Activated CD4-positive, alpha-beta T cell treated with anti-CD3 and anti-CD28 coated beads, Interleukin-2, amount 50 U/mL, for 48 hours (primary cell): Measurements from ENCODE around the gene ZDBF2.
"Not testable (repeated sequence)": the region's sequence is repeated elsewhere in the genome, so short reads cannot be mapped to it uniquely, and the experiment has no call there.

ENCODE experiments used
- DNase-seq, 2 experiments: peaks; one replicate each; pipeline ENCODE4 v3.0.0-alpha.2; 2020

The ZDBF2 gene

DNA sequence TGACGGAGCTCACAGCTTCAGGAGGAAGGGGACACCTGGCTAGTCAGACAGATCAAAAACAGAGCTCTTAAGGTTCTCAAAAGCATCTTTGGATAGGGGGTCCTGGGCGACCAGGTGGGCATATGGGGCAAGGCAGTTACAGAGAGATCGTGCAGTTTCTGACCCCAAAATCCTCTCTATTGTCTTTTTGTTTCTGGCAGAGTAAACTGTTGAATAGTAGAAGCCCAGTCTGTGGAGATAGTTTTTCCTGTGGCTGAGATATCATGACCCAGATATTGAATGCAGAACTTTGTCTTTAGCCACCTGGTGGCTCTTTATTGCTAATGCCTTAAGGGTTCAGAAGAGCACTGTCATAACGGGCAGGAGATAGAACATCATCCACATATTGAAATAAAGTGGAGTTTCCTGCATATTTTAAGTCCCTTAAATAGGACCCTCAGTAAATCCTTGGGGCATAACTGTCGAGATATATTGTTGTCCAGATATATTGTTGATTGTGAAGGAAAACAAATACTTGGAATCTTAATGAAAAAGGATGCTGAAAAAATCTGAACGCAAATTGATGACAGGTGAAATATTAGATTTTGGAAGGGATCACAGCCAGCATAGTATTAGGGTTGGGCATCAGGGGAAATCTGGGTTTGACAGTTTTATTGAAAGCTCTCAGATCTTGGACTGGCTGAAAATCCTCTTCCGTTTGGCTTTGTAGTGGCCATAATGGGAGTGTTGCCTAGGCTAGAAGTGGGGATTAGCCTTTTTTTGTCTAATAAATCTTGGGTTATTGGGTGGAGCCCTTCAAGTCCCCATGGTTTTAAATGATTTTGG, 14.1 kb upstream of the ZDBF2 start:
- DNase-seq, result no peak

DNA sequence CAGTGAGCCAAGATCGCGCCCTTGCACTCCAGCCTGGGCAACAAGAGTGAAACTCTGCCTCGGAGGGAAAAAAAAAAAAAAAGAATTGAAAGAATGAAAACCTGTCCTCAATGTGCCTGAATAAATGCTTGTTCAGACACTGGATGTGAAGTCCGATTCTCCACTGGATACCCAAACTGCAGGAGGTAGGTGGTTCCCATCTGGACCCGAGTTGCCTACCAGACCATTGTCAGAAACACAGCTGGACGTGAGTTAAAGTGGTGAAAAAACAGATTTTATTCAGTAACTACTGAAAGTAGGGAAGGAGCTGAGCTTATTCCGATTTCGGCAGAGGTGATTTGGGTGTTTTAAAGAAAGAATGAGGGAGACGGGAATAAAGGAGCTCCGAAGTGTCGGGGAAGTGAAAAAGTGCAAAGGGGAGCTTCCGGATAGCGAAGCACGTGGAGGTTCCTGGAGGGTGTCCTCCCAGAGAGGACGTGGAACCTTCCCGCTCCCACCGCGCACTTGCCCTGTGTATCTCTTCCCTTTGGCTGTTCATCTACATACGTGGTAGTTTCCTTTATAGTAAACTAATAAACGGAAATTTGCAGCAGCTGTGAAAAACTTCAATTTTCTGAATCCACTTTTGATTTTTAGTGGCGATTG, 10.4 kb upstream of the ZDBF2 start:
- no peak for DNase-seq

DNA sequence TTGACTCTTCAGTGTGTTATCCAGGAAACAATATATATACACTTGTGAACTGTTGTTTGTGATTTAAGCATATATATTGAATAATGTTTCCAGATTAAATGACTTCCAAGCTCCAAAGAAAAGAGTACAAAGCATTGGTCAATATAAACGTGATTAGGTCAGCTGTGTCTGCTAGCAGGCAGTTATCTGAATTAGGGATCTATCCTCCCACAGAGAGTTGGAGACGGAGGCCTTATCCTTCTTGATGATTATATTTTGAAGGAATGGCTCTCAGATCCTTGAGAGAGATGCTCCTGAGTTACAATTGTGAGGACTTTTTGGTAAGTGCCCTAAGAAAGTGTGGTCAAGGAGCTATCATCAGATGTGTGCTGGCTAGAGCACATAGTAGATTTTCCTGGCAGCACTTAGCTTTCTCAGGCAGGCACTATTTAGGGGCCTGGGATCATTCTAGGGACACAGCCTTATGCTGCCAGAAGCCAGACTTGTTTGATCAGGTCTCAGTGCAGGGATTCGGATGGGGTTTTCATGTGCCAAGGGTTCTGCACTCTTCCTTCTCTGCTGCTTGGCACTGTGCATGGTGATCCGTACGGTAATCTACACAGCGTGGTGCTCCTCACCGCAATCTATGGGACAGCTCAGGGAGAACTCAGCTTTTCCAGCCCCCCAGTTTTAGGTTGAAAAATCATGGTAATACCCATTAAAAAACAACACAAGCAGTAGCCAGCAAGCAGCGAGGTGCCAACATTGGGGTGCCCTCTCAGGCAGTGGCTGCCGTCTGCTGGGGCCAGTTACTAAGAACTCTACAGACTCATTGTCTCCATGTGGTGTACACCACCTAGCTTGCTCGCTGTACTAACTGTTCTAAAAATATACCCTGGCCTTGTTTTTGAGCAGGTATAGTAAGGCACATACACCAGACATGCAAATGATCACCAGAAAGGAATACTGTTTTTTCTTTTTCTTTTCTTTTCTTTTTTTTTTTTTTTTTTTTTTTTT, 8.0 kb upstream of the ZDBF2 start:
- DNase-seq, result no peak

DNA sequence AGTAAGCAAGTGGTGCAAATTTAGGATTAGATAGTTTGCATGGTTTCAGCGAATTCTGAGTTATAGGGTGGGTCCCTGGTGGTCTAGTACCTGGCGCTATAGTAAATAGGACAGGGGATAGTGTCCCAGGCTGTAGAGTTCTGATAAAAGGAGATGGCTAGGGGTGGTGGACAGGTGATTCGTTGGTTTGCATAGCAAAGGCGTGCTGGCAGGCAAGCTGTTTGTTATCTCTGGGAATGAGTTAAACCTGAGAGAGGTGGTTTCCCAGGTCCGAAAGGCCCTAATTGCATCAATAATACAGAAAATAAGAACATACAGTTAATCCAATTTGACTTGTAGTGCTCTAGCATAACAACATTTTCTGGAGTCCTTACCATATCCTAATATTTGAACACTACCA, 6.9 kb upstream of the ZDBF2 start:
- no peak for DNase-seq

DNA sequence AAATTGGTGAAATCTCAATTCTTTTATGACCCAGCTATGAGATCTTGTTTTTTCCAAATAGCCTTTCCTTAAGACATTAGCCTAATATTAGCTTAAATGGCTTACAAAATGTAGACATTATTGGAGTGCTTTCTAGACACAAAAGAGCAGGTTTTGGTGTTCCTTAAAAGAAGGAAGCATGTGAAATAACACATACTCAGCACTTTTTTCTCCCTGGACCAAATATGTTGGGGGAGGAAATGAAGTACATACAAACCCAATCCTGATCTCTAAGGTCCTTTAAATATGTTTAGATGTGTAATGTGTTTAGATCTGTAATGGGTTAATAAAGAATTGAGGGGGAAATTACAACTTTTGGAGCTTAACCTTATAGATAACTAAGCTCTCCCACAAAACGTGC, 3.4 kb upstream of the ZDBF2 start:
- DNase-seq, result no peak

DNA sequence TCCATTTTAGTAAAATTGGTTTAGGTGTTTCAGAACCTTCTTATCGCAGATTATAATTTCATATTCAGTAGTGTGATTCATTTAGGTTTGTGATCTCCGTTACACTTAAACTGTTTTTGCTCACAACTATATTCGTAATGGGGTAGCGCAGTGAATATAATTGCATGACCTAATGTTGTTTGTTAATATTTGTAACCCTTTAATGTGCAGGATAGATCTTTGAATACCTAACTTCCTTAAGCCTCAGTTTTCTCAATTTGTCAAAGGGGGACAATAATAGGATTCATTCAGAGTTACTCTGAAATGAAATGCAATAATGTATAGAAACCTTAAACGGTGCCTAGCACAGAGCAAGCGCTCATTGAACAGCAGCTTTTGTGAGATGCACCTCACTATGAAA, 558 bp upstream of the ZDBF2 start:
- DNase-seq, result no peak

DNA sequence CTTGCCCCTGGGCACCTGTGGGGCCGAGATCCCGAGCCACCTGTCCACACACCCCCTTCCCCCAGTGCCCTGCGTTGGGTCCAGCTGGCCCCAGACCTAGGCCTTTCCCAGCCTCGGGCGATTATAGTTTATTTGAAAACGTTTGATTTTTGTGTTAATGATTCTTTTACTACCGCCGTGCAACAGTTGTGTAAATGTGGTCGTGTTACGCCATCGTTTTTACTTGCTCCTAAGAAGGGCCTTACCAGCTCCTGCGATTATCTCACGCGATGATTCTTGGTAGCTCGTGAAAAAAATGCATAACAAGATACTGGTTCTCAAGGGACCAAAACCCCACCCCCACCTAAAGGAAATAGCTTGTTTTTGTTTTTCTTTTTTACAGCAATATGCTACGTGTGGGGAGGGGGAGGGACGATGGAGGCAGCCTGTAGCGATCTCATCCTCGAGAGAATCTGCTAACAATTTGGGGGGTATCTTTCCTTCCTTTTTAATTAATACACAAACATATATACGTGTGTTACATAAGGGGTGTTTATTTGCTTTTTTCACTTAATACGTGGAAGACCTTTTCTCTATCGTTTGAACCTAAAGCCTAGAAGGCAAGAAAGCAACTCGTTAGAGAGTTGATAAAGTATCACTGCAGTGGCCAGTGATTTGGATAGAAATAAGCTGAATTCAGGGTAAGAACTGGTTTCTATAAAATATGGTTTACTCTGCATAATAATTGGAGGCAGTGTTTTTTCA, 1.0 kb downstream of the ZDBF2 start:
- DNase-seq, result no peak

DNA sequence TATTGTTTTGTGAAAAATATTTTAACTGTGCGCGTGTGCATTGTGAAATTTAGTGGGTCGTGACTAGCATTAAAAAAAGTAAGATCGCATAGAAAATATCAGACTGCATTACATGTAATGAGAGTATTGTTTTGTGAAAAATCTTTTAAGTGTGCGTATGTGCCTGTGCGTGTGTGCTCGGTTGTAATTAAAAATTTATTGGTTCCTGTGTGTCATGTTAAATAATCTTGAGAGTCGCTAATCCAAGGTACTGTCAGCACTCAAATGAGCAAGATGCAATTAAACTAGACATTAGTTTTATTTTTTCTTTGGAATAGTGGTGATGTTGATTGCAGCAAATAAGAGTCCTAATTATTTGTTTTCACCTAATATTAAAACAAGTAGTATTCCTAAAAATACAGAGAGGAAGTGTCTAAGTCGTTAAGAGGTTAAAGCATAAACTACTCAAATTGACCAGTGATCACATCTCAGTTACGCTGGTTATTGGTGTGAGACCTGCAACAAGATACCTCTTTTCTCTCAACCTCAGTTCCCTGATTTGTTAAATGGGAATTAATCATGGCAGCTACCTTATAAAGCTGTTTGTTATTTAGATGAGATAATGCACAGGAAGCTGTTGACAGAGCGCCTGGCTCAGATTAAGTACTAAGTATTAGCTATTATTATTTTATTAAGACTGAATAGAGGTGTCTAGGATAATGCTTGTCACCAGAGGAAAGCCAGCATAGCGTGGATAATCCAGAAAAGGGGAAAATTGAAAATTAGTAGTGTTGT, 1.9 kb downstream of the ZDBF2 start:
- DNase-seq, result no peak

DNA sequence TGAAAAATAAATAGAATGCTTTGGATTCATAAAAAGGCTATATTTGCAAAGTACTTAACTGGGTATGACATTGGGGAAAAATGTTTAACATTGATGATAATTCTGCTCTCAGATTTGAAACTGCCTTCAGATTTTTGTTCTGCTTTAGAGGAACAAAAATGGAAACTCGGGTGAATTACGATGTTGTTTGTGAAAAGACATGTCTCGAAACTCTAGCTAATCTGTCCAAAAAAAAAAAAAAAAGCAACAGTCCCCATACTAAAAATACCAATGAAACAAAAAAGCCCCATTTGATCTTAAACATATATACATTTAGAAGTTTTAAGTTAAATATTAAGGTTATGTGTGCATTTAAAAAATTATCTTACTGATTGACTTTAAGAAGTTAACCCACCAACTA, 3.0 kb downstream of the ZDBF2 start:
- DNase-seq, result no peak

DNA sequence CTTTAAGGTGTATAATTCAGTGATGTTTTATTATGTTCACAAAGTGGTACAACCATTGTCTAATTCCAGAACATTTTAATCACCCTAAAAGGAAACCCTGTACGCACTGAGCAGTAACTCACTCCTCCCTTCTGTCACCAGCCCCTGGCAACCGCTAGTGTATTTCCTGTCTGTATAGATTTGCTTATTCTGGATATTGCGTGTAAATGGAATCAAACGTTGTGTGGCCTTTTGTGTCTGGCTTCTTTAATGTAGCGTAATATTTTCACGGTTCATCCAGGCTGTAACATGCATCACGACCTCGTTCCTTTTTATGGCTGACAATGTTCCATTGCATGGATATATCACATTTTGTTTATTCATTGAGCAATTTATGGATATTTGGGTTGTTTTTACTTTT, 8.3 kb downstream of the ZDBF2 start:
- DNase-seq, result no peak

DNA sequence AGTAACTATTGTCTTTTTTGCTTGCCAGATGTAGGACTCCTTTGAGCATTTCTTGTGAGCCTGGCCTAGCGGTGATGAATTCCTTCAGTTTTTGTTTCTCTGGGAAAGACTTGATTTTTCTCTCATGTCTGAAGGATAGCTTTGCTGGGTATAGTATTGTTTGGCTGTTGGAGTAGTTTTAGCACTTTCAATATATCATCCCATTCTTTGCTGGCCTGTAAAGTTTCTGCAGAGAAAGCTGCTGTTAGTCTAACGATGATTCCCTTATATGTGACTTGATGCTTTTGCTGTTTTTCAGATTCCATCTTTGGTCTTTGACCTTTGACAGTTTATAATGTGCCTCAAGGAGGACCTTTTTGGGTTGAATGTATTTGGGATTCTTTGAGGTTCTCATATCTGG, 12.7 kb downstream of the ZDBF2 start:
- DNase-seq, result no peak

DNA sequence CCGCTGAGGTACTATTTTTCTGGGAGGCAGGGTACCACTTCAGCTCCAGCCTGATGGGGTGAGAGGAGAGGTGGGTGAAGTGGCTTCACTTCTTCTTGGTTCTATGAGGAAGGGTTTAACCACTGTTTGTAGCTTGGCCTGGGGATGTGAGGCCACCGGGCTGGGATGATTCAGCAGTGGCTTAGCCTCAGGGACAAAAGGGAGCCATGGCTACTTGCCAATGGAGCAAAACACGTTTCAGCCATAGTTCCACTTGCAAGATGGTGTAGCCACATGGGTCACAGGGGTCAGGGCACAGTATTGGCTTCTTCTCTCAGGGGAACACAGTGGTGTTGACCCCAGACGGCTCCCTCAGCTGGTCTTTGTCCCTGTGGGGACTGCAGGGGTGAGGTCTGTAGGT, 14.9 kb downstream of the ZDBF2 start:
- DNase-seq, result no peak

DNA sequence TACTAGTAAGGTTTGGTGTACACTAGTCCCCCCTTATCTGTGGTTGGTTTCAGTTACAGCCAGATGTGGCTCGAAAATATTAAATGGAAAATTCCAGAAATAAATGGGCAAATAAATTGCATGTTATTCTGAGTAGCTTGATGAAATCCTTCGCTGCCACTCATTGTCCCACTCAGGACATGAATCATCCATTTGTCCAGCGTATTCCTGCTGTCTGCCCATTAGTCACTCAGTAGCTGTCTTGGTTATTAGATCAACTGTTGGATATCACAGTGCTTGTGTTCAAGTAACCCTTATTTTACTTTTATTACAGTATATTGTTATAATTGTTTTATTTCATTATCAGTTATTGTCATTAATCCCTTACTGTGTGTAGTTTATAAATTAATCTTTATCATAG, 21.7 kb downstream of the ZDBF2 start:
- DNase-seq, result no peak

DNA sequence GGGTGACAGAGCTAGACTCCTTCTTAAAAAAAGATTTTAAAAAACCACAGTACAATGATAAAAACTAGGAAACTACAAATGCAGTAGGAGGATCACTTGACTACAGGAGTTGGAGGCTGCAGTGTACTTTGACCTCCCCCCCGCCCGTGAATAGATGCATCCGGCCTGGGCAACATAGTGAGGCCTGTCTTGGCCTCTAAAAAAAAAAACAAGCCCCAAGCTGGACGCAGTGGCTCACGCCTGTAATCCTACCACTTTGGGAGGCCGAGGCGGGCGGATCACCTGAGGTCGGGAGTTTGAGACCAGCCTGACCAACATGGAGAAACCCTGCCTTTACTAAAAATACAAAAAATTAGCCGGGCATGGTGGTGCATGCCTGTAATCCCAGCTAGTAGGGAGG, 25.1 kb downstream of the ZDBF2 start:
- DNase-seq, result not testable (repeated sequence)

DNA sequence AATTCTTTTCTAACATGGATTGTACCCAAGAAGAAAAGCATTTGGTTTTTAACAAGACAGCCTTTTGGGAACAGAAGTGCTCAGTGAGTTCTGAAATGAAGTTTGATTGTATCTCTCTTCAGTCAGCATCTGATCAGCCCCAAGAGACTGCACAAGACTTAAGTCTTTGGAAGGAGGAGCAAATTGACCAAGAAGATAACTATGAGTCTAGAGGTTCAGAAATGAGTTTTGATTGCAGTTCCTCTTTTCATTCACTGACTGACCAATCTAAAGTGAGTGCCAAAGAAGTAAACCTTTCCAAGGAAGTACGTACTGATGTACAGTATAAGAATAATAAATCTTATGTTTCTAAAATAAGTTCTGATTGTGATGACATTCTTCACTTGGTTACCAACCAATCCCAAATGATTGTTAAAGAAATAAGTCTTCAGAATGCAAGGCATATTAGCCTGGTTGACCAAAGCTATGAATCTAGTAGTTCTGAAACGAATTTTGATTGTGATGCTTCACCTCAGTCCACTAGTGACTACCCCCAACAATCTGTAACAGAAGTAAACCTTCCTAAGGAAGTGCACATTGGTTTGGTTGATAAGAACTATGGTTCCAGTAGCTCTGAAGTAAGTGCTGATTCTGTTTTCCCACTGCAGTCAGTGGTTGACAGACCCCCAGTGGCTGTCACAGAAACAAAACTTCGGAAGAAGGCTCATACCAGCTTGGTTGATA, 31.2 kb downstream of the ZDBF2 start:
- no peak for DNase-seq

DNA sequence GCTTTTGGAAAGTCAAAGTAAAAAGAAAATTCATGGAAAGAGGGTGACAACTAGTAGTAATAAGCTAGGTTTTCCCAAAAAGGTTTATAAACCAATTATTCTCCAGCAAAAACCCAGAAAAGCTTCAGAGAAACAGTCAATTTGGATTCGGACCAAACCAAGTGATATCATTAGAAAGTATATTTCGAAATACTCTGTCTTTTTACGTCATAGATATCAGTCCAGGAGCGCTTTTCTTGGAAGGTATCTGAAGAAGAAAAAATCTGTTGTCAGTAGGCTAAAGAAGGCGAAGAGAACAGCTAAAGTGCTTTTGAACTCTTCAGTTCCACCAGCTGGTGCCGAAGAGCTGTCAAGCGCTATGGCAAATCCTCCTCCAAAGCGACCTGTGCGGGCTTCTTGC, 36.6 kb downstream of the ZDBF2 start:
- DNase-seq, result no peak

DNA sequence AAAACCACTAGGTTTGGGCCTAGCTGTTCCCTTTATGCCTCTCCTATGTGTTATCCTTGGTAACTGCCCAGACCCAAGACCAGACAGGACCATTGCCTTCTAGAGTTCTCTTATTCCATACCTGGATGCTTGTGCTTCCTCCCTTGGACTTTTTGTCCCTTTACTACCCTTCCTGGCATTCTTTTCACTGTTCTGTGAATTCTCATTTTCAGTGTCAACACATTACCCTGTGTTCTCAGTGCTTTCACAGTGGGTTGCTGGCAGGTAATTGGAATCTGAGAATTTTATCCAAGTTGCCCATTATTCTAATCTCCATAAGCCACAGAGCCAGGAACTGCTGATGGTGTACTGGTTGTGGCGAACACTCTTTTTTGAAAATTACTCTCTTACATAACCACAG, 41.7 kb downstream of the ZDBF2 start:
- no peak for DNase-seq

DNA sequence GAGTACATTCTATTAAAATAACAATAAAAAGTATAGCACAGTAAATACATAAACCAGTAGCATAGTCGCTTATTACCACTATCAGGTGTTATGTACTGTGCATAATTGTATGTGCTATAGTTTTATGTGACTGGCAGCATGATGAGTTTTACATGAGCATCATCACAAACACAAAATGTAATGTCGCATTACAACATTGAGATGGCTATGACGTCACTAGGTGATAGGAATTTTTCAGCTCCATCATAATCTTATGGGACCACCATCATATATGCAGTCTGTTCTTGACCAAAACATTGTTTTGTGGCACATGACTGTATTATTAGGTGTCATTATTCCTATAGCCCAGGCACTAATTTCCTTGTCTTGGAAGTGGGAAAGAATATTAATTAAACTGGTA, 48.6 kb downstream of the ZDBF2 start:
- no peak for DNase-seq

DNA sequence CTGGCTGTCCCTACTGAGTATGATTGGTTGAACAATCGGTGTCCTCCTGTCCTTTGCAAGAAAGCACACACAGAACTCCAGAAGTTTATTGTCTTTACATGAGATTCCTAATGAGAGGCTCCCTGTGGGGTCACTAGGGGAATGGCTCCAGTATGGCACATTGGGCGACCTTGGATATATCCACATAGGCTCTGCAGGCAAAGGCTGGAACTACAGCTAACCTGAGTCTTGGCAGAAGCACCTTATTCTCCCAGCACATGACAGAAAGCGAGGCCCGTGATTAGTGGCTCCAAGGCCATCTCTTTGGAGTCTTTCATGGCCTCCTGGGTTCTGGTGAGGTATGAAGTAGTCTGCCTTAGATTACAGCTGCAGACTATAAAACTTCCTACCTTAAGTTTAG, 49.0 kb downstream of the ZDBF2 start:
- no peak for DNase-seq

DNA sequence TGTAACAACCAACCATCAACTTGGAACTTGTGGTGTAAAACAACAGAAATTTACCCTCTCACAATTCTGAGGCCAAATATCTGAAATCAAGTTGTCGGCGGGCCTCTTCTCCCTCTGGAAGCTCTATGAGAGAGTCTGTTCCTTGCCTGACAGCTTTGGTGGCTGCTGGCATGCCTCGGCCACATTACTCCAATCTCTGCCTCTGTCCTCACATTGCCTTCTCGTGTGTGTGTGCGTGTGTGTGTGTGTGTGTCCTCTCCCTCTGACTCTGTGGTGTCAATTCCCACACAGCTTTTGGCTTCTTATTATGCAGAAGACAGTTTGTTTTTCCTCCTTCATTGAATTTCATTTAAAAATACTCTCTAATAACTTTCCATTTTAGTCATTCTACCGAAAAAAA, 50.4 kb downstream of the ZDBF2 start:
- DNase-seq, result no peak

DNA sequence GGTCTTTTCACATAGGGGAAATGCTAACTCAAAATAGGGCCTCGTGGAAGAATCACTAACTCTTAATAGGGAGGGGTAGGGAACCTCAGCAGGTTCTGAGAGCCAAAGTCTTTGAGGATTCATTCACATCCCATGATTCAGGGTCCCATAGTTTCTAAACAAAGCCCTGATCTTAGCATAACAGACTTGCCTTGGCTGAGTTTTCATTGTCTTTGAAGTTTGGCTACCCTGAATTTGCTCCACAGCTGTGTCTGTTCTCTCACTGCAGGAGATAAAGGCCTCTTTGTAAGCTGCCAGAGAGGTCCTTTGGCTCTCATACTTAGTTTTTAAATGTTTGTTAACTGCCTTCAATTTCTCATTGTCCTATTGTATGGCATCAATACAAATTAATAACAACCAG, 54.5 kb downstream of the ZDBF2 start:
- no peak for DNase-seq
